Heart right ventricle (tissue), 16 donors: Measurements from ENCODE around the gene DNAH1. TPM values are rescaled to one million over a fixed set of nuclear protein-coding genes. Genes with fewer than 3 reads are reported as not detected.
A peak's percentile ranks its signal among the peaks of the same experiment; 100 is the strongest.

ENCODE experiments used
- ATAC-seq, 8 donors: fragments of 200-7000 bp; cut with Tn5 transposase; one replicate each; pipeline ENCODE4 v1.9.1; 2020; ENCODE audit warnings: mild to moderate bottlenecking in 8 of 8, moderate library complexity in 8 of 8, moderate number of reproducible peaks in 1 of 8
- DNase-seq, 2 donors: peaks; one replicate each; pipeline ENCODE4 v3.0.0-alpha.2; 2020
- H3K27ac ChIP-seq, 10 donors: fragments of 200-600 bp; sonication (generic) in 2 of 10; one replicate each; pipeline versions ENCODE4 v1.5.0 to v1.8.0; 2020 to 2022; ENCODE audit warnings: mild to moderate bottlenecking in 3 of 10
- H3K27me3 ChIP-seq, 7 donors: fragments of 200-600 bp; one replicate each; pipeline ENCODE4 v1.8.0; 2021 to 2022; ENCODE audit warnings: mild to moderate bottlenecking in 2 of 7
- H3K36me3 ChIP-seq, 9 donors: fragments of 200-600 bp; sonication (generic) in 1 of 9; one replicate each; pipeline versions ENCODE4 v1.5.0 to v1.8.0; 2020 to 2022; ENCODE audit warnings: mild to moderate bottlenecking in 2 of 9
- H3K4me1 ChIP-seq, 9 donors: fragments of 200-600 bp; sonication (generic) in 1 of 9; one replicate each; pipeline versions ENCODE4 v1.5.0 to v1.8.0; 2020 to 2022; ENCODE audit warnings: mild to moderate bottlenecking in 4 of 9
- H3K4me3 ChIP-seq, 10 donors: fragments of 200-600 bp; sonication (generic) in 2 of 10; one replicate each; pipeline versions ENCODE4 v1.5.0 to v1.8.0; 2020 to 2022; ENCODE audit warnings: mild to moderate bottlenecking in 7 of 10, moderate library complexity in 2 of 10
- H3K9me3 ChIP-seq, 11 donors: fragments of 200-600 bp in 10 of 11; sonication (generic) in 2 of 11; one replicate each; pipeline versions ENCODE4 v1.5.0 to v1.8.0; 2013 to 2022; ENCODE audit warnings: mild to moderate bottlenecking in 2 of 11, control low read depth in 1 of 11, moderate library complexity in 1 of 11
- WGBS, 2 donors: extraction: QIAGEN DNeasy Blood & Tissue Kit; methylation state at CpG; one replicate each; pipeline ENCODE4 v1.1.7; 2013; ENCODE audit warnings: inconsistent platforms in 1 of 2; 5-methylcytosine and 5-hydroxymethylcytosine counted together
- intact Hi-C, 10 donors: fragments of 100-400 bp; cut with DNase I; formaldehyde crosslinking; loops; one replicate each; pipeline versions ENCODE4 v1.11.1 to v1.14.2; 2022
- polyA plus RNA-seq, 2 donors: library from polyadenylated mRNA; stranded (reverse); fragments of 200-250 nt; gene quantifications; one replicate each; pipeline ENCODE4 v1.2.3, GENCODE V29; 2013
- total RNA-seq, 10 donors: library from RNA; stranded (reverse); fragmentation: NEBNext Ultra II Directional in 3 of 10; extraction: Animal tissue kit (Norgen Biotek cat#: 25700) in 3 of 10; gene quantifications; one replicate each; pipeline versions ENCODE4 v1.2.1 to v1.2.4, GENCODE V29; 2021 to 2023
- TF ChIP-seq, protein P1 (sequence below), 9 donors: fragments of 200-600 bp; sonication (generic) in 2 of 9; IDR thresholded peaks; one replicate each; pipeline versions ENCODE4 v1.5.0 to v1.8.0; 2021 to 2022; ENCODE audit warnings: antibody characterized with exemption in 9 of 9, mild to moderate bottlenecking in 5 of 9, moderate library complexity in 1 of 9
- donor health status: Arrhythmogenic right ventricular cardiomyopathy.
- donor health status: ischemic (EF 13 %, LVEDD 7.1; RV severe dilation, severe dysfunction).
- donor health status: healthy with polysubstance abuse.
- donor health status: DM: no; HTN: yes; CAD: no.
- donor health status: DM: no; HTN: no; CAD: no.
- donor health status: ischemic (EF 25% LVEDD 6.9; RV normal size, moderate dysfunction).
- donor health status: ischemic (EF 25% LVEDD 5.7; RV mildly dilated, moderate dysfunction).
- donor health status: healthy.
- donor health status: DM: yes; HTN: yes; CAD: no.
- donor health status: Ischemic cardiomyopathy.
- donor health status: ischemic (EF 35%, LVEDD 5.7; RV mildly dilated, moderate dysfunction).
- donor health status: nonischemic (EF 11% LVEDD 7.7; RV severe dilation, severe dysfunction).
- donor health status: DM: yes; HTN: yes; CAD: no.
- donor health status: PGD.
- donor health status: ischemic (EF 29% LVEDD 5.4; RV normal size, mild dysfunction).
- donor health status: nonischemic (EF 23%, LVEDD 6.1; RV moderate dilation, normal function).

DNAH1 gene
- total and polyA plus RNA-seq, 12 donors: 0.99 to 6.4 (median 2.8) TPM

DNA sequence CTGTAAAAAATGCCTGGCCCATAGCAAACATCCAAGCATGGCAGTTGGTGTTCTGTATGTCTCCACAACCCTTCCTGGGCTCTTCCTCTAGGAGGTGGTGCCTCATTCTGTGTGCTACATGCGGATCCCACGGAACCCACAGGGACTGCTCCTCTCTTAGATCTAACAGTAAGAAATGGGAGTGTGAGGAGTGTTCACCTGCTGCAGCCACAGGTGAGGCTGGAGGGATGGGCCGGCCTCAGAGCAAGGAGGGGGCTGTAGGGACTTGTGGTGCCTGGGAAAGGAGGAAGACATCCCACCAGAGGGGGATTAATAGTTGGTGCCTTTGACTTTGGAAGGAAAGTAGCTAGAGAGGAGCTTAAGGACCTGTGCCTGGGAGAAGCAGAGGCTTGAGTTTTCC lies 106.5 kb downstream of the DNAH1 start:
- H3K27me3 ChIP-seq: no peaks in the 10 kb centered on the region
- intact Hi-C loops: no loop called here
- no peak for DNase-seq
- H3K36me3 ChIP-seq: peaks cover 0 to 19% (median 3%) of the 10 kb centered on the region in 9 donors
- ATAC-seq: no peak
- H3K4me1 ChIP-seq: no peaks in the 10 kb centered on the region
- H3K9me3 ChIP-seq: no peaks in the 10 kb centered on the region
- H3K4me3 ChIP-seq: no peak overlapping the region
- TF ChIP-seq, protein P1, sequence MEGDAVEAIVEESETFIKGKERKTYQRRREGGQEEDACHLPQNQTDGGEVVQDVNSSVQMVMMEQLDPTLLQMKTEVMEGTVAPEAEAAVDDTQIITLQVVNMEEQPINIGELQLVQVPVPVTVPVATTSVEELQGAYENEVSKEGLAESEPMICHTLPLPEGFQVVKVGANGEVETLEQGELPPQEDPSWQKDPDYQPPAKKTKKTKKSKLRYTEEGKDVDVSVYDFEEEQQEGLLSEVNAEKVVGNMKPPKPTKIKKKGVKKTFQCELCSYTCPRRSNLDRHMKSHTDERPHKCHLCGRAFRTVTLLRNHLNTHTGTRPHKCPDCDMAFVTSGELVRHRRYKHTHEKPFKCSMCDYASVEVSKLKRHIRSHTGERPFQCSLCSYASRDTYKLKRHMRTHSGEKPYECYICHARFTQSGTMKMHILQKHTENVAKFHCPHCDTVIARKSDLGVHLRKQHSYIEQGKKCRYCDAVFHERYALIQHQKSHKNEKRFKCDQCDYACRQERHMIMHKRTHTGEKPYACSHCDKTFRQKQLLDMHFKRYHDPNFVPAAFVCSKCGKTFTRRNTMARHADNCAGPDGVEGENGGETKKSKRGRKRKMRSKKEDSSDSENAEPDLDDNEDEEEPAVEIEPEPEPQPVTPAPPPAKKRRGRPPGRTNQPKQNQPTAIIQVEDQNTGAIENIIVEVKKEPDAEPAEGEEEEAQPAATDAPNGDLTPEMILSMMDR (IDR thresholded peaks at IDR 0.05): no peak
- H3K27ac ChIP-seq: no peak overlapping the region
- WGBS, 2 donors: 92% methylated on average over 3 of the region's 3 CpGs

DNA sequence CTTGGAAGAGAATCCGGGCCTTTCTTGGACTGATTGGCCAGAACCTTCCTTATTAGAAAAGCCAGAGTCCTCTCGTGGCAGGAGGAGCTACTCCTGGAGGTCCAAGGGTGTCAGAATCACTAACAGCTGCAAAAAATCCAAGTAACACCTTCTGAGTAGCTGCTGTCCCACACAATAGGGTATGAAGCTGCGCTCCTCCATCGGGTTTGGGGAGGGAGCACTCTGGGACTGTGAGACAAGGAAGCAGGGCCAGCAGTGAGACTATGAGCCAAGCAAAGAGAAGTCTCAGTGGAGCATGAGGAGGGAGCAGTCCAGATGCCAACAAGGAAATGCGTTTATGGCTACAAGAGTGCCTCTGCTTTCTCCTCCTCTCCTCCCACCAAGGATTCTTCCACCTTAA lies 107.1 kb downstream of the DNAH1 start:
- WGBS, 2 donors: 57 to 65% methylated on average over 5 of the region's 5 CpGs
- TF ChIP-seq, protein P1 (IDR thresholded peaks at IDR 0.05): no peak
- ATAC-seq (peak in 5 of 8 donors; percentile 19 to 49 (median 31)), DNase-seq (no peak)
- Histone ChIP-seq H3K4me3 (no peak overlapping the region), H3K9me3 (no peaks in the 10 kb centered on the region), H3K27me3 (no peaks in the 10 kb centered on the region), H3K4me1 (no peaks in the 10 kb centered on the region), H3K36me3 (peaks cover 0 to 19% (median 0%) of the 10 kb centered on the region in 9 donors), H3K27ac (no peak overlapping the region)
- intact Hi-C loops: no loop called here

DNA sequence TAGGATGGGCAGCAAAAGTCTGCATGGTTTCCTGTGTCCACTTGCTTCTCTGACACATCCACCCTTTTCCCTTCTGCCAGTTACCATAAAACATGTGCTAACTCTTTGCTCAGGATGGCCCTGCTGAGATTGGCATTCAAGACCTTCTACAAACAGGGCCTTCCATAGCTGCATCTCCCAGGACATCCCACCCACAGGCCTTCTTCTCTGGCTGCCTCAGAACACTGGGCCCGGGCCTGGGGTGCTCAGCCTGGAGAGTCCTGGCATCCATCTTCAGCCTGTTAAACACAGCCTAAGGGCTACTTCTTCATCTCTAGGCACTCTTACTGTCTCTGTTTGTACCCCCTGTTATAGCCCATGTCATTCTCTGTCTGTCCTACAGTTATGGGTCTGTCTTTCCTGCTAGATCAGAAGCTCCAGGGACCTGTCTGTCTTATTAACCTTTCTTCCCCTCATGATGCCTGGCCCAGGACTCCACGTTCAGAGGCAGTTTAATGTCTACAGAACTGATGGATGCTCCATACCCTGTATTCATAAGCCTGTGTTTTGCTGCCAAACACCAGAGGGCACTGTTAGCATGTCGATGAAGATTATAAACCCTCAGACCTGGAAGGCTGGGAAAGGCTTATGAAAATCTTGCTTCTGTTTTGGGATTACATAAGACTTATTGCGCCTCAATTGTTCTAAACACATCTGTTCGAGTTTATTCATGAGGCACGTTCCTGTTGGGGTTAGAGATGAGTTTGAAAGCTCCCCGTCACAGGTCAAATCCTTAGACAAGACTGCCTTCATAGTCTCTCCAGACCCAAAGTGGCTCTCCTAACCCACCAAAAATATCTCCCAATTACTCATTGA lies 112.3 kb downstream of the DNAH1 start:
- Histone ChIP-seq H3K36me3 (no peaks in the 10 kb centered on the region), H3K4me1 (peaks cover 19 to 48% (median 39%) of the 10 kb centered on the region in 9 donors), H3K27me3 (no peaks in the 10 kb centered on the region), H3K4me3 (no peak overlapping the region), H3K9me3 (no peaks in the 10 kb centered on the region), H3K27ac (peak overlapping the region in 8 of 10 donors; percentile 3 to 86 (median 70))
- peak in 1 of 2 donors; percentile 81 for DNase-seq
- ATAC-seq: peak; percentile 69 to 87 (median 77)
- TF ChIP-seq, protein P1 (IDR thresholded peaks at IDR 0.05): peak; percentile 55 to 86 (median 79)
- WGBS, 2 donors: 11 to 18% methylated on average over 7 of the region's 7 CpGs
- intact Hi-C loops: loop anchor here in 6 of 10 donors (1.0 to 2.0 kb wide), 2 partner anchors 18 to 19 kb away; no protein-coding TSS in a partner anchor

DNA sequence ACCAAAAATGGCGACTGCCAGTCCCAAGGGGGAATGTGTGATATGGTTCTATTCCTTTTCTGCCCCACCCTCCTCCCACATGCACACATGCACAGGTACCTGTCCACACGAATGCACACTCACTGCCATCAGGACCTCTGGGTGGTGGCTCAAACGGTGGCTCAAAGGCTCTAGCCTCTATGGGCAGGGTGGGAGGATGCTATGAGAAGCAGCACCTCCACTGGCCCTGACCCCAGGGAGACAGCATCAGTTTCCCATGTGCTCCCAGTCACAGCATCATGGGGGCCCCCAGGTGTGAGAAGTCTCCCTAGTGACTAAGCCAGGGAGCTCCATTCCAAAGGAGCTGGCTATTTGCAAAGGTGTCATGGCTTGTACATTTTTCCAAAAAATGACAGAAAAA lies 112.9 kb downstream of the DNAH1 start:
- ATAC-seq (no peak), DNase-seq (no peak)
- WGBS, 2 donors: 42 to 51% methylated on average over 3 of the region's 3 CpGs
- Histone ChIP-seq H3K4me3 (no peak overlapping the region), H3K27me3 (no peaks in the 10 kb centered on the region), H3K36me3 (no peaks in the 10 kb centered on the region), H3K4me1 (peaks cover 24 to 55% (median 45%) of the 10 kb centered on the region in 9 donors), H3K9me3 (no peaks in the 10 kb centered on the region), H3K27ac (peak overlapping the region; percentile 3 to 86 (median 62))
- TF ChIP-seq, protein P1 (IDR thresholded peaks at IDR 0.05): no peak
- intact Hi-C loops: loop anchor here in 3 of 10 donors (2.0 kb wide), 1 partner anchor 18 kb away; no protein-coding TSS in a partner anchor
